Kidney (tissue), 14 donors: Measurements from ENCODE around the gene MTMR10. TPM values are rescaled to one million over a fixed set of nuclear protein-coding genes. Genes with fewer than 3 reads are reported as not detected.

ENCODE experiments used
- DNase-seq, 5 donors: peaks; one replicate each; pipeline ENCODE4 v3.0.0-alpha.2; 2013 to 2020
- FAIRE-seq: peaks from 2 replicates; lab custom pipeline; 2012; peaks lifted over from hg19 to GRCh38; lab: Jason Lieb, UNC
- H3K27ac ChIP-seq, 2 donors: one replicate each; pipeline ENCODE4 v1.7.0; 2013; ENCODE audit warnings: low read depth in 2 of 2, low read length in 2 of 2, inconsistent platforms in 1 of 2
- H3K27me3 ChIP-seq: one replicate; pipeline ENCODE4 v1.7.1; 2013; ENCODE audit warnings: low read length, inconsistent platforms; ENCODE audit not compliant: control insufficient read depth, insufficient read depth
- H3K36me3 ChIP-seq, 3 donors: one replicate each; pipeline versions ENCODE4 v1.7.0 to v1.7.1; 2013; ENCODE audit warnings: low read length in 3 of 3, control low read depth in 1 of 3, inconsistent platforms in 1 of 3; ENCODE audit not compliant: insufficient read depth in 3 of 3, control insufficient read depth in 2 of 3
- H3K4me1 ChIP-seq, 3 donors: one replicate each; pipeline versions ENCODE4 v1.7.0 to v1.7.1; 2013; ENCODE audit warnings: low read length in 3 of 3, inconsistent platforms in 1 of 3, low read depth in 1 of 3; ENCODE audit not compliant: control insufficient read depth in 2 of 3, insufficient read depth in 2 of 3
- H3K4me3 ChIP-seq, 3 donors: one replicate each; pipeline versions ENCODE4 v1.7.0 to v1.8.1; 2013; ENCODE audit warnings: low read length in 3 of 3, control low read depth in 1 of 3, inconsistent platforms in 1 of 3
- H3K9ac ChIP-seq, 3 donors: one replicate each; pipeline versions ENCODE4 v1.7.0 to v1.7.1; 2013; ENCODE audit warnings: low read length in 3 of 3, control low read depth in 1 of 3, inconsistent platforms in 1 of 3
- H3K9me3 ChIP-seq, 3 donors: one replicate each; pipeline versions ENCODE4 v1.7.0 to v1.7.1; 2013; ENCODE audit warnings: low read length in 3 of 3, control low read depth in 1 of 3, inconsistent platforms in 1 of 3; ENCODE audit not compliant: control insufficient read depth in 2 of 3, insufficient read depth in 1 of 3
- CTCF ChIP-seq: IDR thresholded peaks from 3 replicates; pipeline ENCODE4 v1.5.1; 2012; ENCODE audit warnings: mild to moderate bottlenecking, moderate library complexity, borderline replicate concordance; ENCODE audit not compliant: insufficient read depth; ENCODE audit errors: extremely low read depth
- intact Hi-C: fragments of 100-400 bp; cut with DNase I; formaldehyde crosslinking; loops from one replicate; pipeline ENCODE4 v1.11.1; 2022
- polyA plus RNA-seq: library from polyadenylated mRNA; stranded (reverse); fragments of 350-450 nt; fragmentation: Illumina TruSeq; extraction: RNeasy Lipid Tissue Mini Kit (QIAGEN cat#74804); gene quantifications from one replicate; pipeline ENCODE4 v1.2.3, GENCODE V29; 2014; ENCODE audit warnings: low read depth, low replicate concordance; ENCODE audit not compliant: insufficient read depth
- total RNA-seq: library from RNA; stranded (reverse); fragmentation: NEBNext Ultra II Directional; extraction: Animal tissue kit (Norgen Biotek cat#: 25700); gene quantifications from one replicate; pipeline ENCODE4 v1.2.1, GENCODE V29; 2021
- donor health status: control.
- donor health status: control.
- donor health status: control.
- donor health status: control.
- donor health status: control.
- donor health status: DM: yes; HTN: yes; CAD: no.
- donor health status: Normal renal cell carcinoma (clear cell type).

Gene MTMR10
- total and polyA plus RNA-seq, 2 donors from 2014 or later = 26.2 to 70.4 TPM

DNA sequence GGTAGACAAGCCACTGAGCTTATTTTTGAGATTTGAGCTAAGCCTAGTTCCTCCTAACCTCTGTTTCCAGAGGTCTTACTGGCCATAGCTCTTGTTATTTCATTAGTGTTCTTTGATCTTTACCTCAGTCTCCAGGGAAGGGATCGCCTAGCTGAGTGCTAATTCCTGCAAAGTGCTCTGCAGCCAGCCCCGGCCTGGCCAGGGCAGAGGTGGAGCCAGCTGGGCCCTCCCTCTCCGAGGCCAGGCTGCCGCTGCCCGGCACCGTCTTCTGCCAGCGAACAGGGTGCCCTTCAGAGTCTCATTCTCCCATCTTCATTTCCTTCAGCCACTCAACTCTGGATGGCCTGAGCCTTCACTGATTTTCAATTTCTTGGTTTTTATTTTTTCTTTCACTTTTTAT lies 68.0 kb downstream of the MTMR10 start:
- H3K36me3 ChIP-seq = peaks cover 6 to 55% (median 18%) of the 10 kb centered on the region in 3 donors
- no peak for TF ChIP-seq CTCF
- DNase-seq (peak in 2 of 5 donors; percentile 16 to 19), FAIRE-seq (no peak)
- peak overlapping the region; percentile 82 to 86 for H3K27ac ChIP-seq
- peak overlapping the region in 1 of 3 donors; percentile 47 for H3K9ac ChIP-seq
- intact Hi-C loops = no loop called here
- H3K4me3 ChIP-seq = no peak overlapping the region
- no peaks in the 10 kb centered on the region for H3K27me3 ChIP-seq
- H3K9me3 ChIP-seq = no peaks in the 10 kb centered on the region
- H3K4me1 ChIP-seq = peaks cover 7 to 28% (median 25%) of the 10 kb centered on the region in 3 donors

- peak overlapping the region; percentile 82 to 86 for H3K27ac ChIP-seq
- H3K9ac ChIP-seq = peak overlapping the region in 1 of 3 donors; percentile 46
- peaks cover 6 to 62% (median 19%) of the 10 kb centered on the region in 3 donors for H3K36me3 ChIP-seq
- intact Hi-C loops = no loop called here
- no peak overlapping the region for H3K4me3 ChIP-seq
- no peaks in the 10 kb centered on the region for H3K9me3 ChIP-seq
- H3K27me3 ChIP-seq = no peaks in the 10 kb centered on the region
- DNase-seq (peak in 4 of 5 donors; percentile 35 to 78 (median 42)), FAIRE-seq (no peak)
- H3K4me1 ChIP-seq = peaks cover 7 to 28% (median 25%) of the 10 kb centered on the region in 3 donors
- TF ChIP-seq CTCF = no peak
Observed at GRCh38 chr15:30922480-30923311, 68.7 kb downstream of the MTMR10 start.

- no peak for FAIRE-seq
- peaks cover 6 to 61% (median 12%) of the 10 kb centered on the region in 3 donors for H3K36me3 ChIP-seq
- H3K9ac ChIP-seq = peak overlapping the region in 1 of 3 donors; percentile 46
- peaks cover 7 to 28% (median 25%) of the 10 kb centered on the region in 3 donors for H3K4me1 ChIP-seq
- H3K9me3 ChIP-seq = no peaks in the 10 kb centered on the region
- intact Hi-C loops = no loop called here
- DNase-seq = peak in 4 of 5 donors; percentile 74 to 87 (median 83)
- no peaks in the 10 kb centered on the region for H3K27me3 ChIP-seq
- TF ChIP-seq CTCF = no peak
- no peak overlapping the region for H3K4me3 ChIP-seq
- peak overlapping the region; percentile 82 to 86 for H3K27ac ChIP-seq
Observed at GRCh38 chr15:30921781-30922479, 69.5 kb downstream of the MTMR10 start.
